NB4 (cell line): Measurements from ENCODE around the gene IVNS1ABP.

Source experiments
- DNase-seq: peaks from one replicate; pipeline ENCODE4 v3.0.0; 2010; ENCODE audit warnings: low read depth
- H3K4me3 ChIP-seq: one replicate; pipeline ENCODE4 v1.5.1; 2011; ENCODE audit warnings: mild to moderate bottlenecking, low read depth, low read length, moderate library complexity
- MYC ChIP-seq: IDR thresholded peaks from 2 replicates; pipeline ENCODE4 v1.6.1; 2011; ENCODE audit warnings: low read depth, low read length
- POLR2A ChIP-seq: IDR thresholded peaks from 2 replicates; pipeline ENCODE4 v1.6.1; 2011; ENCODE audit warnings: mild to moderate bottlenecking; ENCODE audit not compliant: insufficient read length; ENCODE audit errors: extremely low read depth
- TF ChIP-seq, protein P1 (sequence below): IDR thresholded peaks from one replicate; pipeline ENCODE4 v1.5.1; 2012; ENCODE audit warnings: low read depth, low read length
- TF ChIP-seq, protein P2 (sequence below): IDR thresholded peaks from 2 replicates; pipeline ENCODE4 v1.6.1; 2011; ENCODE audit warnings: low read depth, low read length

Gene IVNS1ABP

DNA sequence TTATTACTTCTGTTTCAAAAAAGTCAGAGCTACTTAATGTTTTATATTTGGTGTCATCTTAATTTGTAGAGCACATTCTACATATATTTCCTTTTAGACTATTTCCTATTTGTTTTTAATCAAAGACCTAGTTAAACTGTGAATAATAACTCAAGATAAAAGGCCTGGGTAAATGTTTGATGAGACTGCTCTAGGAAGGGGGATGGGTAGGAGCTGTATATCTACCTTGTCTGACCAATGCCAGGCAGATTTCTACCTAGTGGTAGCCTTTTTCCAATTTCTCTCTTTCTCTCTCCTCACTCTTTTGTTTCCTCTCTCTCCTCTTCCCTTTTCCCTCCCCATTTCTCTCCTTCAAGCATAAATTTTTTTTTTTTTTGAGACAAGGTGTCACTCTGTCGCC is 31.9 kb upstream of the IVNS1ABP start:
- TF ChIP-seq, protein P1, sequence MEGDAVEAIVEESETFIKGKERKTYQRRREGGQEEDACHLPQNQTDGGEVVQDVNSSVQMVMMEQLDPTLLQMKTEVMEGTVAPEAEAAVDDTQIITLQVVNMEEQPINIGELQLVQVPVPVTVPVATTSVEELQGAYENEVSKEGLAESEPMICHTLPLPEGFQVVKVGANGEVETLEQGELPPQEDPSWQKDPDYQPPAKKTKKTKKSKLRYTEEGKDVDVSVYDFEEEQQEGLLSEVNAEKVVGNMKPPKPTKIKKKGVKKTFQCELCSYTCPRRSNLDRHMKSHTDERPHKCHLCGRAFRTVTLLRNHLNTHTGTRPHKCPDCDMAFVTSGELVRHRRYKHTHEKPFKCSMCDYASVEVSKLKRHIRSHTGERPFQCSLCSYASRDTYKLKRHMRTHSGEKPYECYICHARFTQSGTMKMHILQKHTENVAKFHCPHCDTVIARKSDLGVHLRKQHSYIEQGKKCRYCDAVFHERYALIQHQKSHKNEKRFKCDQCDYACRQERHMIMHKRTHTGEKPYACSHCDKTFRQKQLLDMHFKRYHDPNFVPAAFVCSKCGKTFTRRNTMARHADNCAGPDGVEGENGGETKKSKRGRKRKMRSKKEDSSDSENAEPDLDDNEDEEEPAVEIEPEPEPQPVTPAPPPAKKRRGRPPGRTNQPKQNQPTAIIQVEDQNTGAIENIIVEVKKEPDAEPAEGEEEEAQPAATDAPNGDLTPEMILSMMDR, result no peak
- TF ChIP-seq POLR2A, result no peak
- no peak for TF ChIP-seq MYC
- TF ChIP-seq, protein P2, sequence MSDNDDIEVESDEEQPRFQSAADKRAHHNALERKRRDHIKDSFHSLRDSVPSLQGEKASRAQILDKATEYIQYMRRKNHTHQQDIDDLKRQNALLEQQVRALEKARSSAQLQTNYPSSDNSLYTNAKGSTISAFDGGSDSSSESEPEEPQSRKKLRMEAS, result no peak
- no peak for DNase-seq
- no peak overlapping the region for H3K4me3 ChIP-seq

DNA sequence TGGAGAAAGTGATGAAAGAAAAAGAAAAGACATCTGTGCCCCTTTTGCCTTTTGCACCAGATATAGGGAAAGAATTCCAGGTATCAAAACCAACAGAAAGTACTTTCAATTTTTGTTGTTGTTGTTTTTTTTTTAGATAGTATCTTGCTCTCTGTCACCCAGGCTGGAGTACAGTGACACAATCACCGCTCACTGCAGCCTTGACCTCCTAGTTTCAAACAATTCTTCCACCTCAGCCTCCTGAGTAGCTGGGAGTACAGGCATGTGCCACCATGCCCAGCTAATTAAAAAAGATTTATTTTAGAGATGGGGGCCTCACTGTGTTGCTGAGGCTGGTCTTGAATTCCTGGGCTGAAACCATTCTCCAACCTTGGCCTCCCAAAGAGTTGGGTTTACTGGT is 31.3 kb upstream of the IVNS1ABP start:
- no peak for DNase-seq
- H3K4me3 ChIP-seq, result no peak overlapping the region
- TF ChIP-seq MYC (no peak), POLR2A (no peak)
- TF ChIP-seq, protein P2, result no peak
- TF ChIP-seq, protein P1, result no peak

DNA sequence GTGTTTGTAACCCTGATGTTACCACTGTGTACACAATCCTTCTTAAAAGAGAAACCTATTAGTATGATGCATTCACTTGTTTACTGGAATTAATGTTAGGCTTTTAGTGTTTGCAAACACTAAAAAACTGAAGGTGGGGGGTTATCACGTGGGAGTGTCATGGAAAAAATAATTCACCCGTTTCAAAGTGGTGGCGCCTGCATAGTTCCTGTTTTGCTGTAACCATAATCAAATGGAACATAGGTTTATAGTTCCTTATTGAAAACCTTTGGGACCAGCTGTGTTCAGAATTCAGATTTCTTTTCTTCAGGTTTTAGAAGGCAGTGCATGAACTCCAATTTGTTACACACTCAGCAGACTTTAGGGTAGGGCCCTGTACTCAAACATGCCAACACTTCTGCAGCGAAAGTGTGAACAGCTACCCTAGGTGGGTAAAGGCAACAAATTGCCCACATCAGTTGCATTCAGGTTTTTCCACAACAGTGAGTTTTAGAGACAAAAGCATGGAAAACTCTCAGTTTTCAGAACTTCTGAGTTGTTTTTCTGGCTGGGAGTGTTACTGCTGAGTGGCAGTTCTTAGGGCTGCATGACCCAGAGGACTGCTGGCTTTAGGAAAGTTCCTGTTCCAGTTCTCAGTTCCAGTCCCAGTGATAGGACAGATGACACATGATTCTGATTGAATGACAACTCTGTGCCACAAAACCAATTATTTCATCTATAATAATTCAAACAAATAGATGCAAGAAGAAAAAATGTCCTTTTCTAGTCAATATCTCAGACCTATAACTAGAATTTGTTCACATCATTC is 29.1 kb upstream of the IVNS1ABP start:
- TF ChIP-seq, protein P1, result no peak
- no peak for TF ChIP-seq MYC
- no peak for TF ChIP-seq POLR2A
- TF ChIP-seq, protein P2, result no peak
- DNase-seq, result peak; percentile 66

DNA sequence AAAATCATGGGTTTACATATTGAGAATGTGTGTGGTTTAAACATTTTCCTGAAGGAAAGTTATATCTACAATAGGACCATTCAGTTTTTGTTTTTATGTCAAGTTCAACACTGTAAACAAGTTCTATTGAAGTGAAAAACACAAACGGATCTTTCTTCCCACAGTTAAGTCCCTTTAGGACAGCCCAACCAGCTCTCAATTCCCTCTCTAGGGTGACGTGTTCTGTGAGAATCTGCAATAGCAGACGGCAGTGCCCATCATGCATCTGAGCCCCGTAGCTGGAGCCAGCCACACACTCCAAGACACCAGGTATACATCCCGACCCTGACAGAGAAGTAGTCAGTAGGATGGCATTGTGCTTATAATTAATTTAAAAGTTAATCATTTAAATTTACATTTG is 26.3 kb upstream of the IVNS1ABP start:
- DNase-seq, result no peak
- TF ChIP-seq, protein P2, result no peak
- H3K4me3 ChIP-seq, result no peak overlapping the region

More for the DNA sequence above, 29.1 kb upstream of the IVNS1ABP start:
- no peak overlapping the region for H3K4me3 ChIP-seq

DNA sequence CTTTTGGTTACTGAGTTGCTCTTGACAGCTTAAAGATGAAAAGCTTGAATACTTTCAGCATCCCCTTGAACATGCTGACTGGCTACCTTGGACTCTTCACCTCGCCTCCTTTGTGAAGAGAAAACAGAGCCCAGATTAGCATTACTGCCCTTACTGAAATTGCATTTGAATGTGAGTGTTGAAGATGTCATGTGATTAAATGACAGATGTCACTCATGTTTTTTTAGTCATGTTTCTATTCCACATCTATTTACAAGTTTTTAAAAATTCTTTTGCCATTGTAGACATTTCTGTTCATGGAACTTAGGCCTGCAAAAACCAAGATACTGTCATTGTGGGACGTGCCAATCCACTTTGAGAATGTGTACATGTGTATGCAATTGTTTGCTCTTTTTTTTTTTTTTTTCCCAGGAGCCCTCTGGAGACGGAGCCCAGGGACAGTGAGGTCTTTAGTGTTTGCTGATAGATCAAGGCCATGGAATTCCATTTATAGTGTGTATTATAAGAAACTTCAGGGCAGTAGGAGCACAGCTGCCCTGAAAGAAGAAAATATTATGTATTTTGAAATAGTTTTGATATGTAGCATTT is 25.7 kb upstream of the IVNS1ABP start:
- DNase-seq, result no peak
- TF ChIP-seq, protein P1, result no peak
- no peak for TF ChIP-seq POLR2A
- TF ChIP-seq MYC, result no peak
- TF ChIP-seq, protein P2, result no peak
- H3K4me3 ChIP-seq, result no peak overlapping the region

DNA sequence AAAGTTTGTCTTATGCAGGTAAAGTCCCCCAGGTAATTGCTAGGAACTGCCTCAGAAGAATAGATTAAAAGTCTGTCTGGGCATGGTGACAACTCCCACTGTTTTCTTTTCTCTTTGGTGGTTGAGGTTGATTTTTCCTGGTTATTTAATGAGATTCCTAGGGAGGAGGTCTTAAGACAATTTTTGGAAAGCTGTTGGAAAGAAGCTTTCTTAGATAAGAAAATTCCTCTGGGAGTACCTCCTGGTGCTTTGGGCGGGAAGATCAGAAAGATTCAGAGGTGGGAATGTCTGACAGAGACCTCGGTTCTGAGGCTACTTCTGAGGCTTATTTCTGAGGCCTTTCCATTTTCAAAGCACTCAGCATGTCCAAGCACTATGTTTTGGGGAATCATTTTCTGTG is 25.0 kb upstream of the IVNS1ABP start:
- TF ChIP-seq POLR2A, result no peak
- no peak for TF ChIP-seq MYC
- TF ChIP-seq, protein P1, result no peak
- TF ChIP-seq, protein P2, result no peak
- H3K4me3 ChIP-seq, result no peak overlapping the region
- no peak for DNase-seq
